GDM1 (cell line): ENCODE measurements around the gene BFSP1.
A peak's percentile ranks its signal among the peaks of the same experiment; 100 is the strongest.

ENCODE experiments used
- DNase-seq: peaks from one replicate; lab custom pipeline; 2025; lab: John Stamatoyannopoulos, UW

The BFSP1 gene

GRCh38 chr20:17520583-17520982, 10.6 kb downstream of the BFSP1 start:
- no peak for DNase-seq

GRCh38 chr20:17519606-17520285, 11.4 kb downstream of the BFSP1 start:
- DNase-seq, result no peak

- DNase-seq, result no peak
Measured at GRCh38 chr20:17518339-17519052, 12.7 kb downstream of the BFSP1 start.

GRCh38 chr20:17515053-17515452, 16.1 kb downstream of the BFSP1 start:
- DNase-seq, result no peak

GRCh38 chr20:17513939-17514338, 17.2 kb downstream of the BFSP1 start:
- DNase-seq, result no peak

- DNase-seq, result no peak
Measured at GRCh38 chr20:17511401-17511800, 19.8 kb downstream of the BFSP1 start.

- DNase-seq, result no peak
Measured at GRCh38 chr20:17510548-17510947, 20.6 kb downstream of the BFSP1 start.

DNA sequence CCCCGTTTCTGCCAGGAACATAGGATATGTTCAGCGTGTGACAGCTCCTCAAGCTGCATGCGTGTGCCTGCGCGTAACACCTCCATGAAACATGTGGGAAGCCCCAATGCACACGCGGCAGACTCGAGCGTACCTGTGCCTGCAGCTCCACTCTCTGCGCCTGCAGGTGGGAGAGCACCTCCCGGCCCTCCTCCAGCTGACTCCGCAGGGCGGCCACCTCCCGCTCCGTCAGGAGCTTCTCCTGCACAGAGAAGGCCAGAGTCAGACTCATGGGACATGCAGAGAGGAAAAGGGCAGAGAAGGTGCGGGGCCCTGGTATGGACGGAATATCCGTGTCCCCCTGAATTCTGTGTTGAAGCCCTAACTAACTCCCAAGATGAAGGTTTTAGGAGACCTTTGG, 22.4 kb downstream of the BFSP1 start:
- no peak for DNase-seq

GRCh38 chr20:17507531-17507930, 23.6 kb downstream of the BFSP1 start:
- no peak for DNase-seq

GRCh38 chr20:17507032-17507431, 24.1 kb downstream of the BFSP1 start:
- no peak for DNase-seq

DNA sequence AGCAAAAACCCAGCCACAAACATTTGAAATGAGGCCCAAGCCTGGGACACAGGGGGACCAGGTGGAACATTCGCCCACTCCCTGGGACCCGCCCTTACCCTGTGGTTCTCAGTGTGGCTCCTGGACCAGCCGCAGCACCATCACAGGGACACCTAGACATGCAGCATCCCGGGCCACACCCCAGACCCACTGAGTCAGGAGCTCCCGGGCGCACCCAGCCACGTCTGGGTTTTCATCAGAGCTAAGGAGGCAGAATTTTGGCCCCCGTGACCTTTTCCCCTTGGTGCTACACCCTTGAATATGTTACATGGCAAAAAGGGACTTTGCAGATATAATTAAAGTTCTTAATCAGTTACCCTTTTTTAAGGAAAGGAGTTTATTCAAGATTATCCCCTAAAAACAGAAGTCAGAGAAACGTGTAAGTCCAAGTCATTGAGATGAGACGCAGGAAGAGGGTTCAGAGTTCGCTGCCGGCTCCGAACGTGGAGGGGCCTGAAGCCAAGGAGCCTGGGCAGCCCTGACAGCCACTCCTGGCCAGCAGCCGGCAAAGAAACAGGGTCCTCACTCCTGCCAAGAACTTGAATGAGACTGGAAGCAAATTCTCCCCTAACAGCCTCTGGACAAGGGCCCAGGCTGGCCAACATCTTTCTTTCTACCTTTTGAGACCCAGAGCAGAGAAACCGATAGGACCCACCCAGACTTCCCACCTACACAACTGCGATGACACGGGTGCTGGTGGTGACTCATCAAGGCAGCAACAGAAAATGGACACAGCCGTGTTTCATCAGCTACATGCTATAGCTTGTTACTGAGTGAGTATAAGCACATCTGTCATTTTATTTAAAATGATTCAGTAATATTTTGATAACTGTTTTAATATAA, 25.3 kb downstream of the BFSP1 start:
- no peak for DNase-seq

- peak; percentile 71 for DNase-seq
Measured at GRCh38 chr20:17504898-17505635, 26.1 kb downstream of the BFSP1 start.

DNA sequence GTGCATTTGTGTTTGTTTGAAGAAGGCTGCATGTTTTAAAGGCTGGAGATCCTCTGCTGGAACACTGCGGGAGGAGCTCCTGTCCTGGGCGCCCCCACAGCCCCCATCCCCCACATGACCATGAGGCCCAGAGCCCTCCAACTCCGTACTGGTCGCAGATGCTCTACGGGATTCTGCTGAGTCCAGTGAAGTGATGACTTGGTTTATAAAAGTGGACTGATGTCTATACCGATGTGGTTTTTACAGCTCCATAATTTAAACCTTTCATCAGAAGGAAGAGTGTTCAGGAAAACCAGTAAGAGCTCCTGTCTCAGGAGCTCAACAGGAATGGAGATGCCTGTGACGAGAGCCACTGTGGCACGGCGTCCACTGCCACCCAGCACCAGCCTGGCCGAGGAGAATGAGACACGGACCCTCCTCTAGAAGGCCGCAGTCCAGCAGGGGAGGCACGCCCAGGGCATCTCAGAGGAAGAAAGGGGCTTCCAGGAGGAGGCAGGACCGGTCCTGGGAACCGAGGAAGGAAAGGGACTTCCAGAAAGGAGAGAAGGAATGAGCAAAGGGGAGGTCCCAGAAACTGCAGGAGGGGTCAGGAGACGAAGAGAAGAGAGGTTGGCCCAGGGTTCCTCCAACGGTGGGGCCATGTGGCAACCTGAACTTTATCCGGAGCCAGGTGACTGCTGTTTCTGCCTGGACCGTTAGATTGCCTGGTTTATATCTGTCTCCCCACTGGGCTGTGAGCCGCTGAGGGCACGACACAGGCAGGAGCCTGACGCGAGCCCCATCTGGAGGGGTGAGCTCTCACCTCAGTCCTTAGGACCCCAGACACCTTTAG, 26.9 kb downstream of the BFSP1 start:
- DNase-seq, result no peak

DNA sequence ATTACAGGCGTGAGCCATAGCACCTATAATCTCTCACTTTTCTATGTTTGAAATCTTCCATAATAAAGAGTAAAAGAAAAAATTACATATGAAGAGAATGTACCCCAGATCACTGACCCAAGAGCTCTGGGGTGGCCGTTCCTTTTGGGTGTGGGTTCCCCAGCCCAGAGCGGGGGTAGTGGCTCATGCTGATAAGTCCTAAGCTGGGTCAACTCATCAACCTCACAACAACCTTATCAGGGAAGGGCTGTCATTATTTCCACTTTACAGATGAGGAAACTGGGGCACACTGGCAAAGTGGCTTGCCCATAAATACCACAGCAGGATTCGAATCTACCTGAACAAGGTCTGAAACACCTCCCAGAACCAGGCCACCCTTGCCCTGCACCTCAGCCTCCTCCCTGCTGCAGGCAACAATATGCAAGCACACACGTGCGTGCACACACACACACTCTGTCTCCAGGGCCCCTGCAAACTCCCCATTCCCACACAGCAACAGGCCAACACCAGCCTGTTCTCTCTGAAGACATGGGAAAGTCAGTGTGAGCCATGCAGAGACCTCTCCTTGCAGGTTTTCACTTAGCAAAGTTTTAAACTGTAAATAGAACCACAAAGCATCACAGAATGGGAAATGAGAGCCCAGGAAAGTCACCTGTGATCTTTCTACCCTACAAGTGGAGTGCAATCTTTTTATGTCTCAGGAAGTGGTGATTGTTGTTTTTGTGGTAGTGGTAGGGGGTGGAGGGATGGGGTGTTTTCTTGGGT, 27.7 kb downstream of the BFSP1 start:
- DNase-seq, result no peak

DNA sequence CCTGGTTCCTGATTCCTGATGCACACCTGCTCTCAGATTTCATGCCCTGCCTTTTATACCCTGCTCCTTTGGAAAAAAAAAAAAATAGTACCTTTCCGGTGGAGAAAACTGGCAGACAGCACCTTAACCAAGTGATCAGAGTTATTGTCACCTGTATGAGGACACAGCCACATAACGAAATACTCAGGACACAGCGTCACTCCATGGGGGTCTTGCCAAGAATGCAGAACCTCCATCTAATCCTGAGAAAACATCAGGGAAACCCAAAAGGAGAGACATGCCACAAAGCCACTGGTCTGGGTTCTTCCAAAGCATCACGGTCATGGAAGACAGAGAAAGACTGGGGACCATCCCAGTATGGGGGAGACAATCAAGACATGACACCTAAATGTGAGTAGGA, 29.1 kb downstream of the BFSP1 start:
- no peak for DNase-seq

DNA sequence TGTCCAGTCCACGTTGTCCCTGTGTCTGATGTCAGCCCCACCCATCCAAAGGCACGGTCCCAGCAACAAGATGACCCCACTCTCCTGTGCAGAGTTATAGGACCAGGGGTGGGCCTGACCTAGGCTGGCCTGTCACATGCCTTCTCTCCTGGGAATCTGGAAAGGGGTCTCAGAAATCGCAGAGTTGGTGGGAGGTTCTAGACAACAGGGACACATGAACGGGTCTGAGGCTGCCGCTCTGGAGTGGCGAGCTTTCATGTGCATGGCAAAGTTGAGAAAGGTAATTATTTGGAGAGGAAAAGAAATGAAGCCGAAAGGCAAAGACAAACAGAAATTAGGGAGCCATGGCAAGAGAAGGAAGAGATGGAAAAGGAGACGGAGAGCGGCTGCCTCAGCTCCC, 29.5 kb downstream of the BFSP1 start:
- DNase-seq, result no peak

DNA sequence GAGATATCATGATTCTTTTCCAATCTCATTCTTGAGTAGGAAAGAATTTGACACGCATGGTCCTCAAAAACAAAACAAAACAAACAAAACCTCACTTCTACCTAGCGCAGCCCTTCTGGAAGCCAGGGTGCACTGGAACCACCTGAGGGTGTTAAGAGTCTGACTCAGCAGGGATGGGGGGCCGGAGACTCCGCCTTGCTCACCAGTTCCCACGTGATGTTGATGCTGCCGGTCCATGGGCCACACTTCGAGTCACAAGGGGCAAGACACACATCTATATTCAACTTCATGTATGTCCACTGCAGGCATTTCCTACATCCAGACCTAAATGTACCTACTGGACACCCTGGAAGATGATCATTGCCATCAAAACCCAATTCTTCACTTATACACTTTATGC, 30.4 kb downstream of the BFSP1 start:
- no peak for DNase-seq

GRCh38 chr20:17500271-17500670, 30.9 kb downstream of the BFSP1 start:
- DNase-seq, result no peak

- no peak for DNase-seq
Measured at GRCh38 chr20:17499041-17499440, 32.1 kb downstream of the BFSP1 start.

DNA sequence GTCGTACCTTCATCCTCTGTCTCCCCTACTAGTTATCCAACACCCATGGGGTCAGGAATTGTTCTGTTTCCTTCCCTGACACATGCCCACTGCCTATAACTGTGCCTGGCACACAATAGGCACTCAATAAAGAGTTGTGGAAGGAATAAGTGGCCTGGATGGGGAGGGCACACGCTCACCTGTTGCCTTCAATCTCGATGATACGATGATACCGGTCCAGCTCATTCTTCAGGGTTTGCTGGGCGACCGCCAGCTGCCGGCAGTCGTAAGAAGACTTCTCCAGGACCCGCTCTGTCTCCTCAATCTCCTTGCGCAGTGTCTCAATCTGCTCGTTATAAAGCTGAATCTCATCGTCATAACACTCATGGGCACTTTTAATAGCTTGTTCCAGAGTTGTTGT, 32.5 kb downstream of the BFSP1 start:
- DNase-seq, result no peak
